Retina (tissue), 1 donor: Measurements from ENCODE around the gene ARID5B.
"Not testable (repeated sequence)": the region's sequence is repeated elsewhere in the genome, so short reads cannot be mapped to it uniquely, and the experiment has no call there.

ENCODE experiments used
- DNase-seq: peaks from one replicate; pipeline ENCODE4 v3.0.0-alpha.2; 2016

ARID5B gene

GRCh38 chr10:62017491-62017870 is 116.0 kb downstream of the ARID5B start:
- DNase-seq, result no peak

GRCh38 chr10:62018131-62018911 is 116.8 kb downstream of the ARID5B start:
- DNase-seq, result no peak

GRCh38 chr10:62019013-62019684 is 117.7 kb downstream of the ARID5B start:
- DNase-seq, result no peak

- DNase-seq, result no peak
Measured at GRCh38 chr10:62019685-62020359, 118.3 kb downstream of the ARID5B start.

GRCh38 chr10:62021128-62021665 is 119.7 kb downstream of the ARID5B start:
- no peak for DNase-seq

- DNase-seq, result no peak
Measured at GRCh38 chr10:62021978-62022802, 120.7 kb downstream of the ARID5B start.

- DNase-seq, result no peak
Measured at GRCh38 chr10:62022830-62023229, 121.3 kb downstream of the ARID5B start.

- no peak for DNase-seq
Measured at GRCh38 chr10:62023329-62023728, 121.8 kb downstream of the ARID5B start.

GRCh38 chr10:62024026-62024701 is 122.7 kb downstream of the ARID5B start:
- no peak for DNase-seq

GRCh38 chr10:62025134-62025794 is 123.8 kb downstream of the ARID5B start:
- DNase-seq, result no peak

- DNase-seq, result no peak
Measured at GRCh38 chr10:62025901-62026879, 124.7 kb downstream of the ARID5B start.

GRCh38 chr10:62027841-62028501 is 126.5 kb downstream of the ARID5B start:
- DNase-seq, result no peak

GRCh38 chr10:62028502-62028842 is 127.0 kb downstream of the ARID5B start:
- DNase-seq, result not testable (repeated sequence)

GRCh38 chr10:62029401-62029800 is 127.9 kb downstream of the ARID5B start:
- DNase-seq, result no peak

GRCh38 chr10:62031507-62031906 is 130.0 kb downstream of the ARID5B start:
- DNase-seq, result no peak

GRCh38 chr10:62033125-62033524 is 131.6 kb downstream of the ARID5B start:
- no peak for DNase-seq

- DNase-seq, result no peak
Measured at GRCh38 chr10:62034096-62034640, 132.7 kb downstream of the ARID5B start.

- DNase-seq, result no peak
Measured at GRCh38 chr10:62036186-62037081, 134.9 kb downstream of the ARID5B start.
